Hepatocyte (in vitro differentiated cells): ENCODE measurements around the gene CTNND2.
"Not testable (repeated sequence)": the region's sequence is repeated elsewhere in the genome, so short reads cannot be mapped to it uniquely, and the experiment has no call there.

Source experiments
- CTCF ChIP-seq: fragments of 200-600 bp; sonication (generic); IDR thresholded peaks from 2 replicates; pipeline ENCODE4 v1.5.1; 2016; ENCODE audit warnings: antibody characterized with exemption, mild to moderate bottlenecking; ENCODE audit not compliant: poor library complexity
- EZH2 ChIP-seq: fragments of 200-600 bp; sonication (generic); IDR thresholded peaks from 2 replicates; pipeline ENCODE4 v1.6.1; 2016; ENCODE audit warnings: antibody characterized with exemption, mild to moderate bottlenecking, borderline replicate concordance

GRCh38 chr5:11065723-11066122 is 838.5 kb downstream of the CTNND2 start:
- not testable (repeated sequence) for TF ChIP-seq CTCF, EZH2
